Glutamatergic neuron (in vitro differentiated cells): Measurements from ENCODE around the gene TBC1D14. TPM values are rescaled to one million over a fixed set of nuclear protein-coding genes. Genes with fewer than 3 reads are reported as not detected.

Experiments
- DNase-seq: peaks from one replicate; pipeline ENCODE4 v3.0.0; 2022
- H3K27ac Mint-ChIP-seq: one replicate; pipeline ENCODE4 v1.8.0; 2020; ENCODE audit warnings: mild to moderate bottlenecking, mixed read lengths, inconsistent platforms; ENCODE audit not compliant: unreplicated experiment
- H3K27me3 Mint-ChIP-seq: one replicate; pipeline ENCODE4 v1.8.0; 2020; ENCODE audit warnings: mild to moderate bottlenecking, moderate library complexity, mixed read lengths, inconsistent platforms; ENCODE audit not compliant: unreplicated experiment
- H3K36me3 Mint-ChIP-seq: one replicate; pipeline ENCODE4 v1.8.0; 2020; ENCODE audit warnings: mild to moderate bottlenecking, mixed read lengths, inconsistent platforms; ENCODE audit not compliant: unreplicated experiment
- H3K4me1 Mint-ChIP-seq: one replicate; pipeline ENCODE4 v1.8.0; 2020; ENCODE audit warnings: mild to moderate bottlenecking, low read depth, mixed read lengths, inconsistent platforms; ENCODE audit not compliant: unreplicated experiment
- H3K4me3 Mint-ChIP-seq: one replicate; pipeline ENCODE4 v1.8.0; 2020; ENCODE audit warnings: mild to moderate bottlenecking, mixed read lengths, inconsistent platforms; ENCODE audit not compliant: unreplicated experiment
- H3K9me3 Mint-ChIP-seq: one replicate; pipeline ENCODE4 v1.8.0; 2020; ENCODE audit warnings: mild to moderate bottlenecking, moderate library complexity, mixed read lengths, inconsistent platforms; ENCODE audit not compliant: unreplicated experiment
- CTCF ChIP-seq: fragments of 200-600 bp; sonication (generic); IDR thresholded peaks from one replicate; pipeline ENCODE4 v1.5.0; 2021; ENCODE audit not compliant: partially characterized antibody, unreplicated experiment
- total RNA-seq: library from RNA; stranded (reverse); fragmentation: NEBNext Ultra II Directional; extraction: Animal tissue kit (Norgen Biotek cat#: 25700); gene quantifications from one replicate; pipeline ENCODE4 v1.2.1, GENCODE V29; 2021; ENCODE audit not compliant: unreplicated experiment

The TBC1D14 gene
- total RNA-seq, 1 donor from 2014 or later, result 82.2 TPM

GRCh38 chr4:7001271-7001670 is 91.6 kb downstream of the TBC1D14 start:
- no peak for TF ChIP-seq CTCF
- Mint-ChIP-seq H3K36me3 (no peaks in the 10 kb centered on the region), H3K4me1 (no peaks in the 10 kb centered on the region), H3K9me3 (peaks cover 1% of the 10 kb centered on the region), H3K27me3 (peaks cover 7% of the 10 kb centered on the region), H3K4me3 (no peak overlapping the region), H3K27ac (no peak overlapping the region)
- no peak for DNase-seq

GRCh38 chr4:7002336-7002735 is 92.7 kb downstream of the TBC1D14 start:
- Mint-ChIP-seq H3K4me1 (no peaks in the 10 kb centered on the region), H3K36me3 (no peaks in the 10 kb centered on the region), H3K27me3 (peaks cover 7% of the 10 kb centered on the region), H3K4me3 (no peak overlapping the region), H3K27ac (no peak overlapping the region), H3K9me3 (peaks cover 1% of the 10 kb centered on the region)
- no peak for TF ChIP-seq CTCF
- no peak for DNase-seq

DNA sequence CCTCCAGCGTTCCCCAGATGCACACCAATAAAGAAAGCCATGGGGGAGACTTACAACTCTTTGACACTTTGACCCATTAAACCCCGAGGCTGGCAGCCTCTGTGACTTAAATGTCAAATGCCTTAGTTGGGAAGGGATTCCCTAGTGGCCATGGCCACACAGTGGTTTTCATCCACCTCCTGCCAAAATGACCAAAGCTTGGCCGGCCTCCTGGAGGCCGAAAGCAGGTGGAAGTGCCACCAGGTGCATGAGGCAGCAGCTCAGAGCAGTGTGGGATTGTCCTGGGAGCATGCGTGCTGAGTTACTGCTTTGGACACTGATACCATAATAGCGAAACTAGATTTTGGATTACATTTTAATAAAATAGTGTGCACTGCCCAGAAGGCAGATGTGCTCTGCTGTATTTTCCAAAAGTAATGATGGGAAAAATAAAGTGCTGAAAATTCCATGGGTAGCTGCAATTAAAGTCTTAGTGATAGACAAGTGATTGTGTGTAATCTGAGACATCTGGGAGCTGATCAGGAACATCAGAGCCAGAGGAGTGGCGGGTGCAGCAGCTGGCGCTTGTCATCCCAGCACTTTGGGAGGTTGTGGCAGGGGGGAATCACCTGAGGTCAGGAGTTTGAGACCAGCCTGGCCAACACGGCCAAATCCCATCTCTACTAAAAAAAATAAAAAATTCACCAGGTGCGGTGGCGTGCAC is 93.7 kb downstream of the TBC1D14 start:
- H3K27me3 Mint-ChIP-seq, result peaks cover 7% of the 10 kb centered on the region

GRCh38 chr4:7003879-7004240 is 94.2 kb downstream of the TBC1D14 start:
- H3K27ac Mint-ChIP-seq, result no peak overlapping the region
- TF ChIP-seq CTCF, result no peak
- H3K9me3 Mint-ChIP-seq, result no peaks in the 10 kb centered on the region
- DNase-seq, result no peak
- no peaks in the 10 kb centered on the region for H3K36me3 Mint-ChIP-seq
- peaks cover 7% of the 10 kb centered on the region for H3K27me3 Mint-ChIP-seq
- no peaks in the 10 kb centered on the region for H3K4me1 Mint-ChIP-seq
- H3K4me3 Mint-ChIP-seq, result no peak overlapping the region

More for the DNA sequence above, 93.7 kb downstream of the TBC1D14 start:
- Mint-ChIP-seq H3K36me3 (no peaks in the 10 kb centered on the region), H3K9me3 (peaks cover 1% of the 10 kb centered on the region), H3K4me3 (no peak overlapping the region), H3K4me1 (no peaks in the 10 kb centered on the region), H3K27ac (no peak overlapping the region)
- no peak for DNase-seq
- no peak for TF ChIP-seq CTCF

DNA sequence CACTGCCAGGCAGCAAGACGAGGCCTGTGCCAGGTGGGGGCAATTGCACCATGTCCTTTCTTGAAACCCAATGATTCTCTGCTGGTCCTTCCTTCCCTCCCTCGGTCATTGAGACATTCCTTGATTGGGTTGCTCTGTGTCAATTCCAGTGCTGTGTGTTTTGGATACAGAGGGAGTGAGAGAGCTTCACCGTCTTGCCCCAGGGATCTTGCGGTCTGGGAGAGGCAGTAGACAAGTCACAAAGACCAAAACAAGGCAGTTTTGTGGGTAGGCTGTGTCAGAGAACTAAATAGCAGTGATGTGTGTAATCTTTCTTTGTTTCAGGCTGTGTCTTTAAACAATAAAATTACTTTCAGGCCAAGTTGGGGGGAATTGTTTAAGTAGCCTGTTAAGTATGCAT is 94.7 kb downstream of the TBC1D14 start:
- no peaks in the 10 kb centered on the region for H3K36me3 Mint-ChIP-seq
- H3K27ac Mint-ChIP-seq, result peak overlapping the region; percentile 57
- no peak for TF ChIP-seq CTCF
- no peak overlapping the region for H3K4me3 Mint-ChIP-seq
- H3K9me3 Mint-ChIP-seq, result no peaks in the 10 kb centered on the region
- no peak for DNase-seq
- no peaks in the 10 kb centered on the region for H3K4me1 Mint-ChIP-seq
- peaks cover 7% of the 10 kb centered on the region for H3K27me3 Mint-ChIP-seq
